Posterior cingulate gyrus (tissue), 11 donors: ENCODE measurements around the gene OSM.

Source experiments
- DNase-seq, 10 donors: peaks; one replicate each; pipeline versions ENCODE4 v3.0.0 to v3.0.0-alpha.2; 2020 to 2021; ENCODE audit warnings: mixed read lengths in 3 of 10
- intact Hi-C: fragments of 100-400 bp; cut with DNase I; formaldehyde crosslinking; loops from one replicate; pipeline ENCODE4 v1.15.1; 2023

Gene OSM

GRCh38 chr22:30267382-30268302 lies 991 bp upstream of the OSM start:
- DNase-seq: no peak
- intact Hi-C loops: no loop called here

- intact Hi-C loops: no loop called here
Measured at GRCh38 chr22:30265823-30266444, 717 bp downstream of the OSM start.

GRCh38 chr22:30265131-30265720 lies 1.4 kb downstream of the OSM start:
- intact Hi-C loops: no loop called here
- DNase-seq: no peak

More at GRCh38 chr22:30265823-30266444, 717 bp downstream of the OSM start:
- peak in 1 of 10 donors; percentile 48 for DNase-seq

- intact Hi-C loops: loop anchor here (5.0 kb wide), 1 partner anchor 123 kb away; the partner anchor contains the start of gene RNF215
- DNase-seq: no peak
Measured at GRCh38 chr22:30263883-30264282, 2.8 kb downstream of the OSM start.

- DNase-seq: peak; percentile 44 to 95 (median 78)
- intact Hi-C loops: loop anchor here (5.0 kb wide), 1 partner anchor 124 kb away; the partner anchor contains the start of gene RNF215
Measured at GRCh38 chr22:30262917-30263741, 3.5 kb downstream of the OSM start.

GRCh38 chr22:30262112-30262511 lies 4.5 kb downstream of the OSM start:
- no peak for DNase-seq
- intact Hi-C loops: loop anchor here (5.0 kb wide), 1 partner anchor 125 kb away; the partner anchor contains the start of gene RNF215

- intact Hi-C loops: loop anchor here (5.0 kb wide), 1 partner anchor 126 kb away; the partner anchor contains the start of gene RNF215
- no peak for DNase-seq
Measured at GRCh38 chr22:30261134-30261533, 5.5 kb downstream of the OSM start.

GRCh38 chr22:30260682-30261081 lies 6.0 kb downstream of the OSM start:
- DNase-seq: no peak
- intact Hi-C loops: loop anchor here (5.0 kb wide), 1 partner anchor 127 kb away; the partner anchor contains the start of gene RNF215

GRCh38 chr22:30260276-30260675 lies 6.4 kb downstream of the OSM start:
- intact Hi-C loops: loop anchor here (5.0 kb wide), 1 partner anchor 127 kb away; the partner anchor contains the start of gene RNF215
- no peak for DNase-seq

- intact Hi-C loops: no loop called here
Measured at GRCh38 chr22:30254314-30254713, 12.3 kb downstream of the OSM start.

GRCh38 chr22:30253205-30253852 lies 13.3 kb downstream of the OSM start:
- intact Hi-C loops: no loop called here
- DNase-seq: peak in 7 of 10 donors; percentile 39 to 94 (median 58)

More at GRCh38 chr22:30254314-30254713, 12.3 kb downstream of the OSM start:
- DNase-seq: no peak

- intact Hi-C loops: no loop called here
- DNase-seq: no peak
Measured at GRCh38 chr22:30252411-30253204, 14.0 kb downstream of the OSM start.

- intact Hi-C loops: no loop called here
- DNase-seq: no peak
Measured at GRCh38 chr22:30251711-30252110, 14.9 kb downstream of the OSM start.

GRCh38 chr22:30250661-30251267 lies 15.9 kb downstream of the OSM start:
- intact Hi-C loops: no loop called here
- peak in 1 of 10 donors; percentile 67 for DNase-seq

GRCh38 chr22:30250039-30250565 lies 16.5 kb downstream of the OSM start:
- DNase-seq: no peak
- intact Hi-C loops: no loop called here

- peak in 1 of 10 donors; percentile 60 for DNase-seq
- intact Hi-C loops: no loop called here
Measured at GRCh38 chr22:30249049-30250038, 17.3 kb downstream of the OSM start.

GRCh38 chr22:30248484-30248883 lies 18.2 kb downstream of the OSM start:
- intact Hi-C loops: no loop called here
- no peak for DNase-seq
